IPS-18c (cell line): Measurements from ENCODE around the gene OR8G1.
"Not testable (repeated sequence)": the region's sequence is repeated elsewhere in the genome, so short reads cannot be mapped to it uniquely, and the experiment has no call there.

Source experiments
- H3K4me3 ChIP-seq: 2 replicates; pipeline ENCODE4 v1.7.0; 2013; ENCODE audit warnings: low read depth, mild to moderate bottlenecking, low read length, moderate library complexity; ENCODE audit not compliant: insufficient read depth
- H3K9me3 ChIP-seq: one replicate; pipeline ENCODE4 v1.6.1; 2013; ENCODE audit warnings: mild to moderate bottlenecking, low read length, moderate library complexity; ENCODE audit not compliant: control insufficient read depth, insufficient read depth

Gene OR8G1

DNA sequence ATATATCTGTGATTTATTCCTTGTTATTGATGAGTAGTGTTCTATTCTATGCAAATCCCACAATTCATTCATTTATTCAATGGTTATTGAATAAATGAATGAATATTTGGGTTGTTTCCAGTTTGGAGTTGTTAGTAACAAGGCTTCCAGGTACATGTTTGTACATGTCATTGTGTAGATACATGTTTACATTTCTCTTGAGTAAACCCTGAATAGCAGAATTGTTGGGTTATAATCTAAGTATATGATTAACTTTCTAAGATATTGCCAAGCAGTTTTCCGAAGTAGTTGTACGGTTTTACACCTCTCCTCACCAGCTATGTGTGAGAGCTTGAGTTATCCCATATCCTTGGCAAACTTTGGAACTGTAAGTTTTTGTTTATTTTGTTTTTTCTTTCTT is 18.5 kb upstream of the OR8G1 start:
- H3K9me3 ChIP-seq = no peaks in the 10 kb centered on the region
- no peak overlapping the region for H3K4me3 ChIP-seq

DNA sequence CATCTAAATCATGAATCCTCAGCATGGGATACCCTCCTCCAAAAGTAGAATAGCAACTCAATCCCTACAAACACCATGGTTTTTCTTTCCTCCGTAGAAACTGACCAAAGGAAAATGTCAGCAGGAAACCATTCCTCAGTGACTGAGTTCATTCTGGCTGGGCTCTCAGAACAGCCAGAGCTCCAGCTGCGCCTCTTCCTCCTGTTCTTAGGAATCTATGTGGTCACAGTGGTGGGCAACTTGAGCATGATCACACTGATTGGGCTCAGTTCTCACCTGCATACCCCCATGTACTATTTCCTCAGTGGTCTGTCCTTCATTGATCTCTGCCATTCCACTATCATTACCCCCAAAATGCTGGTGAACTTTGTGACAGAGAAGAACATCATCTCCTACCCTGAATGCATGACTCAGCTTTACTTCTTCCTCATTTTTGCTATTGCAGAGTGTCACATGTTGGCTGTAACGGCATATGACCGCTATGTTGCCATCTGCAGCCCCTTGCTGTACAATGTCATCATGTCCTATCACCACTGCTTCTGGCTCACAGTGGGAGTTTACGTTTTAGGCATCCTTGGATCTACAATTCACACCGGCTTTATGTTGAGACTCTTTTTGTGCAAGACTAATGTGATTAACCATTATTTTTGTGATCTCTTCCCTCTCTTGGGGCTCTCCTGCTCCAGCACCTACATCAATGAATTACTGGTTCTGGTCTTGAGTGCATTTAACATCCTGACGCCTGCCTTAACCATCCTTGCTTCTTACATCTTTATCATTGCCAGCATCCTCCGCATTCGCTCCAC is 16.1 kb upstream of the OR8G1 start:
- not testable (repeated sequence) for H3K9me3 ChIP-seq, H3K4me3 ChIP-seq

- Histone ChIP-seq H3K4me3 (no peak overlapping the region), H3K9me3 (no peaks in the 10 kb centered on the region)
Observed at GRCh38 chr11:124225471-124225870, 15.4 kb upstream of the OR8G1 start.

GRCh38 chr11:124233376-124233775 is 7.5 kb upstream of the OR8G1 start:
- Histone ChIP-seq H3K9me3 (no peaks in the 10 kb centered on the region), H3K4me3 (no peak overlapping the region)

DNA sequence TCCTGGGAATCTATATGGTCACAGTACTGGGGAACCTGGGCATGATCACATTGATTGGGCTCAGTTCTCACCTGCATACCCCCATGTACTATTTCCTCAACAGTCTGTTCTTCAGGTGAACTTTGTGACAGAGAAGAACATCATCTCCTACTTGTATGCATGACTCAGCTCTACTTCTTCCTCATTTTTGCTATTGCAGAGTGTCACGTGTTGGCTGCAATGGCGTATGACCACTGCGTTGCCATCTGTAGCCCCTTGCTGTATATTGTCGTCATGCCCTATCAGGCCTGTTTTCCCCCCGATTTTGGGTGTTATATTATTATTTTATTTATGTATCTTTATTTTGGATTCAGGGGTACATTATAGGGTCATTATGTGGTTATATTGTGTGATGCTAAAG is 2.4 kb upstream of the OR8G1 start:
- Histone ChIP-seq H3K9me3 (no peaks in the 10 kb centered on the region), H3K4me3 (no peak overlapping the region)

GRCh38 chr11:124249869-124250268 is 9.0 kb downstream of the OR8G1 start:
- H3K9me3 ChIP-seq, H3K4me3 ChIP-seq: not testable (repeated sequence)

- Histone ChIP-seq H3K9me3 (no peaks in the 10 kb centered on the region), H3K4me3 (no peak within 1 kb of the TSS)
Observed at GRCh38 chr11:124256076-124256475, 15.2 kb downstream of the OR8G1 start, which contains the start of gene OR8G5. TSS of gene OR8G5 (plus strand) at chr11:124256376. CDS start at chr11:124264932, 8,556 bp downstream.

- H3K9me3 ChIP-seq, H3K4me3 ChIP-seq: not testable (repeated sequence)
Observed at GRCh38 chr11:124265041-124265440, 24.1 kb downstream of the OR8G1 start.

DNA sequence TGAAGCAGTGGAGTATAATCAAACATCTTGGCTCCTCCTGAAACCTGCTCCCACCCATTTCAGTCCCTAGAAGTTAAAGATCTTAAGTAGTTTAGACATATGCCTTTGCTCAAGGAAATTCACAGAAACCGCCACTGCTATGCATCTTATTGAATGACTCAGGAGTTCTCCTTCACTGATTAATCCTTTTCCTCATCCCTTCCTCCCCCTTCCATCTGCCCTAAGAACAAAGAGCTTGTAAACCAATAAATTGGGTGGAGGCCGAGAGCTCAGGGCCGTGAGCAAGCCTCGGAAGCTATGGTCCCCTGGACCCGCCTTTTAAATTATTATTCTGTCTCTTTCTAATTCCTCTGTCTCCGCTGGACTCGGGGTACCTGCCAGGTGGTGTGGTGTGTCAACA is 30.0 kb downstream of the OR8G1 start:
- H3K9me3 ChIP-seq, H3K4me3 ChIP-seq: not testable (repeated sequence)

DNA sequence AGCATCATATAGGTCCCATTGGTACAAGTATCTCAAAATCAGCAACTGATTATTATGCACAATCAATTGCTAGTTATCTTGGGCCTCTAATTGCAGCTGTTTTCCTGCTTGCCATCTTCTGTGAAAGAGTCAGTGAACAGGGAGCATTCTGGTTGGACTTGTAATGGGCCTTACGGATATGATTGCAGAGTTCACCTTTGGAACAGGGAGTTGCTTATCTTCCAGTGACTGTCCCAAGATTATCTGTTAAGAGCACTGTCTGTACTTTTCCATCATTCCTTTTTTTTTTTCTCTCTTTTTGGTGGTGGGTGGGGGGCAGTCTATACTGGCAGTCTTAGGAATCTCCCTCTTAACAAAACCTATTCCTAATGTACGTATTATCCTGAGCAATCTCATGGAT is 33.1 kb downstream of the OR8G1 start:
- H3K9me3 ChIP-seq = no peaks in the 10 kb centered on the region
- H3K4me3 ChIP-seq = no peak overlapping the region

GRCh38 chr11:124276081-124276480 is 35.2 kb downstream of the OR8G1 start:
- no peak overlapping the region for H3K4me3 ChIP-seq
- H3K9me3 ChIP-seq = no peaks in the 10 kb centered on the region

GRCh38 chr11:124277207-124277606 is 36.3 kb downstream of the OR8G1 start:
- no peak overlapping the region for H3K4me3 ChIP-seq
- H3K9me3 ChIP-seq = no peaks in the 10 kb centered on the region

- Histone ChIP-seq H3K9me3 (no peaks in the 10 kb centered on the region), H3K4me3 (no peak overlapping the region)
Observed at GRCh38 chr11:124277804-124278203, 36.9 kb downstream of the OR8G1 start.

DNA sequence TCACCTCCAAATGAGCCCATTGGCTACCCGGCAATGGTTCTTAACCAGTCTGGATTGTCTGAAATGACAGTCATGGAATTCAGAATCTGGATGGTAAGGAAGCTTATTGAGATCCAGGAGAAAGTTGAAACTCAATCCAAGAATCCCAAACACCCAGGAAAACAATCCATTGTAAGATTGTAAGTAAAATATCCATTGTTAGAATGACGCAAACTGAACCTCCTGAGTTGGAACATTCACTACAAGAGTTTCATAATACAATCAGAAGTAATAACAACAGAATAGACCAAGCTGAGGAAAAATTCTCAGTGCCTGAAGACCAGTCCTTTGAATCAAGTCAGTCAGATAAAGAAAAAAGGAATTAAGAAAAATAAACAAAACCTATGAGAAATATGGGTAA is 37.4 kb downstream of the OR8G1 start:
- Histone ChIP-seq H3K9me3 (no peaks in the 10 kb centered on the region), H3K4me3 (no peak overlapping the region)

GRCh38 chr11:124285610-124286344 is 44.9 kb downstream of the OR8G1 start:
- Histone ChIP-seq H3K4me3 (no peak overlapping the region), H3K9me3 (no peaks in the 10 kb centered on the region)

DNA sequence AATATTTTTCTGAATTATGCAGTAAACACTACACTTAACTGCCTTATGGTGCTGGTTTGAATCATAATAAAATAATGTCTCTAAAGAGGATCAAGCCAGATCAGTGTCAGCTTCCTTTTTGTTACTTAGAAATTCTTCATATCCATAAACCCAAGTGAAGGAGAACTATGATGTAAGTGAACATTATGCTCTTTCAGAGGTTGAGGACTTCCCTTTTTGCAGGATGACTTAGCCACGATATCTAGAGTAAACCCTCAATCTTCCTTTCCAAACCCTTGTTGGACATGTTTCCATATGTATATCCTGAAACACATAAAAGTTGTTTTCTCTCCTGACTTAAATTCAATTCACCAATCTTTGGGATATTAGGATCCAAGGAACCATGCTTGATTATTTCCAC is 53.8 kb downstream of the OR8G1 start:
- Histone ChIP-seq H3K4me3 (no peak overlapping the region), H3K9me3 (no peaks in the 10 kb centered on the region)

GRCh38 chr11:124296016-124296415 is 55.1 kb downstream of the OR8G1 start:
- no peaks in the 10 kb centered on the region for H3K9me3 ChIP-seq
- H3K4me3 ChIP-seq = no peak overlapping the region

GRCh38 chr11:124297921-124298320 is 57.0 kb downstream of the OR8G1 start:
- H3K4me3 ChIP-seq = no peak overlapping the region
- no peaks in the 10 kb centered on the region for H3K9me3 ChIP-seq
